LNCAP (cell line): ENCODE results near the gene PTDSS2.

Source experiments
- TF ChIP-seq, protein P1 (sequence below): fragments of 450-650 bp; IDR thresholded peaks from 2 replicates; pipeline ENCODE4 v1.5.1; 2017; ENCODE audit warnings: mild to moderate bottlenecking

PTDSS2 gene

GRCh38 chr11:530960-531831 lies 81.1 kb downstream of the PTDSS2 start:
- TF ChIP-seq, protein P1, sequence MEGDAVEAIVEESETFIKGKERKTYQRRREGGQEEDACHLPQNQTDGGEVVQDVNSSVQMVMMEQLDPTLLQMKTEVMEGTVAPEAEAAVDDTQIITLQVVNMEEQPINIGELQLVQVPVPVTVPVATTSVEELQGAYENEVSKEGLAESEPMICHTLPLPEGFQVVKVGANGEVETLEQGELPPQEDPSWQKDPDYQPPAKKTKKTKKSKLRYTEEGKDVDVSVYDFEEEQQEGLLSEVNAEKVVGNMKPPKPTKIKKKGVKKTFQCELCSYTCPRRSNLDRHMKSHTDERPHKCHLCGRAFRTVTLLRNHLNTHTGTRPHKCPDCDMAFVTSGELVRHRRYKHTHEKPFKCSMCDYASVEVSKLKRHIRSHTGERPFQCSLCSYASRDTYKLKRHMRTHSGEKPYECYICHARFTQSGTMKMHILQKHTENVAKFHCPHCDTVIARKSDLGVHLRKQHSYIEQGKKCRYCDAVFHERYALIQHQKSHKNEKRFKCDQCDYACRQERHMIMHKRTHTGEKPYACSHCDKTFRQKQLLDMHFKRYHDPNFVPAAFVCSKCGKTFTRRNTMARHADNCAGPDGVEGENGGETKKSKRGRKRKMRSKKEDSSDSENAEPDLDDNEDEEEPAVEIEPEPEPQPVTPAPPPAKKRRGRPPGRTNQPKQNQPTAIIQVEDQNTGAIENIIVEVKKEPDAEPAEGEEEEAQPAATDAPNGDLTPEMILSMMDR = no peak

DNA sequence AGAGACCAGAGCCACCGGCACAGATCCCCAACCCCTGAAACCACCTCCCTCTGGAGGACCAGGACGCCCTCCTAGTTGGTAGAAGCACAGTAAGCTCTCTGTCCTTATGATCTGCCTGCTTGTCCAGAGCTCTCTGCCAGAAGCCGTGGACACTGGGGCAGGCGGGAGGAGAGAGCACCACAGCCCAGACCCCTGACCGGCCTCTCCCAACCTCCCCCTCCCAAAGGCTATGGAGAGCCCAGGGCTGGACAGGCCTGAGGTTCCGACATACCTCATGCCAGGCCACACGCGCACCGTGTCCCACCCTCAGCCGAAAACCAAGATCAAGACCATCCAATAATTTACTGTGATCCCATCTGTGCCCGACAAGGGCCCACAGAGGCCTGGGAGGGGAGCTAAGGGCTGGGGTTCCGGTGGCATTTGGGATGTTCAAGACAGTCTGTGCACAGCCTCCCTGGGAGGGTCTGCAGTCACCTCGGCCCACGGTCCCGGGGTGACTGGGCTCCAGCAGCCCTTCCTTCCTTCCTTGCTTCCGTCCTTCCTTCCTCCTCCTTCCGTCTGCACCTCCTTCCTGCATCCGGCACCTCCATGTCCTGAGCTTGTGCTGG lies 81.9 kb downstream of the PTDSS2 start:
- TF ChIP-seq, protein P1 = no peak

DNA sequence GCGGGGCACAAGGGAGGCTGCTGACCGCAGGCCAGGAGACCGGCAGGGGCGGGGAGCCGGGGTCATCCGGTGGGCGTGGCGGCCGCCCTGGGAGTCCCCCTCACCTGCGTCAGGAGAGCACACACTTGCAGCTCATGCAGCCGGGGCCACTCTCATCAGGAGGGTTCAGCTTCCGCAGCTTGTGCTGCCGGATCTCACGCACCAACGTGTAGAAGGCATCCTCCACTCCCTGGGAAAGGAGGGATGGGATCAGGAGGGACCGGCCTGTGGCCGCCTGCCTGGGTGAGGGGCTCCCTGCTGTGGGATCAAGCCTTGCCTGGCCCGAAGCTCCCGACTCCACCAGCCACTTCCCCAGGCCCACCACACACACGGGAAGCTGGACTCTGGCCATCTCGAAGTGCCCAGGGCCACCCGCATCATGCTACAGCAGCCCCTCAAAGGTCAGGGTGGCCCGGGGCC lies 82.5 kb downstream of the PTDSS2 start:
- TF ChIP-seq, protein P1 = no peak

- TF ChIP-seq, protein P1 = no peak
Measured at GRCh38 chr11:532986-533585, 83.0 kb downstream of the PTDSS2 start.

GRCh38 chr11:533586-534395 lies 83.7 kb downstream of the PTDSS2 start:
- TF ChIP-seq, protein P1 = no peak

DNA sequence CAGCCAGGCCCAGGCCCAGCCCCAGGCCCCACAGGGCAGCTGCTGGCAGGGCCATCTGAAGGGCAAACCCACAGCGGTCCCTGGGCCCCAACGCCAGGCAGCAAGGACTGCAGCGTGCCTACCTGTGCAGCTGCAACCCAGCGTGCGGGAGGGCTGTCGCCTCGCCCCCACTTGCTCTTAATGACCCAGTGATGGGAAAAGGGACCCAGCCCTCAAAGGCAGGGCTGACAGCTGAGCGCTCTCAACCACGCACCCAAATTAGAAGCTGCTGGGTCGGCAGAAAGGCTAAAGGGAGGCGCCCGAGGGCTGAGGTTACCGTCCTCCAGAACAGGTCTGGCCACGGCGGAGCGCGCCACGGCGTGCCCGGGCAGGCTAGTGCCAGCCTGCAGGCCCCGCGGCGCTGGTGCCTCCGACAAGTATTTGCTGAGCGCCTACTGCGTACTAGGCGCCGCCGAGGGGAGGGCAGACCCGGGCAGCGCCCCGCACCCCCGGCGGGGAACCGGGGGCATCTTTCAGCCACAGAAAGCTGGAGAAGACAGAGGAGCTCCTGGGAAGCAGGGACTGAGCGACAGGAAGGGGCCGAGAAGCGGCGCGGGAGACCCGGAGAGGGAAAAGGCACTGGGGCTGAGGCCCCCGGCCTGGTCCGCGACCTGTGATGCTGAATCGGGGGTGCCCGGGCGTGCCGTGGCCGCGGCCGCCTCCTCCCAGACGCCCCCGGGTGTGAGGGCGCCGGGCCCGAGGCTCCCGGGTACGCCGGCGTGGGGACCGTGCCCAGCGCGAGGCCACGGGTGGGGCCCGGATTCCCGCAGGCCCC lies 84.5 kb downstream of the PTDSS2 start:
- TF ChIP-seq, protein P1 = no peak; the same call in 1 of the 2 replicates
